ENCODE data around the gene TBC1D19. TPM values are rescaled to one million over a fixed set of nuclear protein-coding genes. Genes with fewer than 3 reads are reported as not detected.

The TBC1D19 gene
- total RNA-seq, 1 experiment from 2014 or later: 2.2 TPM

- Histone ChIP-seq H3K4me3 (ENCODE audit: low read depth in 2 of 2, low read length in 2 of 2) (no peak overlapping the region), H3K9me3 (ENCODE audit: control insufficient read depth, insufficient read depth, low read depth, low read length) (no peaks in the 10 kb centered on the region), H3K27me3 (ENCODE audit: control insufficient read depth, insufficient read depth, low read length) (no peaks in the 10 kb centered on the region), H3K27ac (ENCODE audit: low read length) (no peak overlapping the region), H3K36me3 (ENCODE audit: control insufficient read depth, insufficient read depth, low read length) (no peaks in the 10 kb centered on the region), H3K4me1 (ENCODE audit: control insufficient read depth, insufficient read depth, low read length) (no peaks in the 10 kb centered on the region; the same call in 1 of the 2 replicates)
- POLR2A ChIA-PET: no interaction called here
- TF ChIP-seq POLR2AphosphoS5 (IDR thresholded peaks at IDR 0.05; ENCODE audit: low read depth, low read length) (no peak), CTCF (IDR thresholded peaks at IDR 0.05) (no peak), SIN3A (IDR thresholded peaks at IDR 0.05; ENCODE audit: borderline replicate concordance, insufficient read depth, low read depth, low read length) (no peak), TCF7L2 (IDR thresholded peaks at IDR 0.05; ENCODE audit: low read depth, low read length) (no peak), REST (IDR thresholded peaks at IDR 0.05; ENCODE audit: insufficient read depth in 1 of 2, low read depth in 2 of 2, low read length in 1 of 2) (no peak)
- BruUV-seq (replicated peaks): no TSS peak
- CTCF ChIA-PET: no interaction called here
- no peak for ATAC-seq
- DNase-seq (ENCODE audit: low read depth, low spot score): no peak
- in situ Hi-C loops (cut with HindIII; ENCODE audit: low pct_unique_long_range_greater_than_20kb, low sequenced_read_pairs) (no loop called here), intact Hi-C loops (cut with micrococcal nuclease; ENCODE audit: unreplicated experiment) (no loop called here)
Observed at GRCh38 chr4:26611372-26611771, 27.5 kb downstream of the TBC1D19 start.

DNA sequence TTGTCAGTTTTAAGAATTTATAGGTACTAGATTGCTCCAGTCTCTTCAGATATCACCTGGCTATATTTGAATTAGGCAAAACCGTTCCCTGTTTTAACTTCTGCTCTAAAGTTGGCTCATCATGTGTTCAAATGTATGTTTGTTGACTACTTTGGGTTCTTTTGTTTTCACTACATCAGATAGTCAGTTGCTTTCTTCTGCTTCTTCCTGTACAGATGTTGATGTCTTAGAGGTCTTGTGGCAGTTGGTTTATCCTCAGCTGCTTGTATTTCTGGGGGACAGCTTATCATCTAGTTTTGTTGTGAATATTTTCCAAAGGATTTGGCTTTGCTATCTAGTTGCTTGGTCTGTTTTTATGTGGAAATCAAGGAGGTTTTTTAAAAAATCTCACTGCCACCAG lies 28.0 kb downstream of the TBC1D19 start:
- ATAC-seq: no peak
- H3K9me3 ChIP-seq (ENCODE audit: control insufficient read depth, insufficient read depth, low read depth, low read length): no peaks in the 10 kb centered on the region
- no peak for TF ChIP-seq TCF7L2 (IDR thresholded peaks at IDR 0.05; ENCODE audit: low read depth, low read length)
- no peak for TF ChIP-seq POLR2AphosphoS5 (IDR thresholded peaks at IDR 0.05; ENCODE audit: low read depth, low read length)
- no peak for TF ChIP-seq SIN3A (IDR thresholded peaks at IDR 0.05; ENCODE audit: borderline replicate concordance, insufficient read depth, low read depth, low read length)
- no peak for TF ChIP-seq CTCF (IDR thresholded peaks at IDR 0.05)
- no peak for TF ChIP-seq REST (IDR thresholded peaks at IDR 0.05; ENCODE audit: insufficient read depth in 1 of 2, low read depth in 2 of 2, low read length in 1 of 2)
- CTCF ChIA-PET: no interaction called here
- no peaks in the 10 kb centered on the region for H3K27me3 ChIP-seq (ENCODE audit: control insufficient read depth, insufficient read depth, low read length)
- DNase-seq (ENCODE audit: low read depth, low spot score): no peak
- no peaks in the 10 kb centered on the region; the same call in 1 of the 2 replicates for H3K4me1 ChIP-seq (ENCODE audit: control insufficient read depth, insufficient read depth, low read length)
- no peak overlapping the region for H3K27ac ChIP-seq (ENCODE audit: low read length)
- POLR2A ChIA-PET: no interaction called here
- H3K4me3 ChIP-seq (ENCODE audit: low read depth in 2 of 2, low read length in 2 of 2): no peak overlapping the region
- in situ Hi-C loops (cut with HindIII; ENCODE audit: low pct_unique_long_range_greater_than_20kb, low sequenced_read_pairs): no loop called here
- BruUV-seq (replicated peaks): no TSS peak
- intact Hi-C loops (cut with micrococcal nuclease; ENCODE audit: unreplicated experiment): no loop called here
- H3K36me3 ChIP-seq (ENCODE audit: control insufficient read depth, insufficient read depth, low read length): no peaks in the 10 kb centered on the region

Measured in Panc1 (cell line).